ENCODE data around the gene NCKAP5.

NCKAP5 gene

DNA sequence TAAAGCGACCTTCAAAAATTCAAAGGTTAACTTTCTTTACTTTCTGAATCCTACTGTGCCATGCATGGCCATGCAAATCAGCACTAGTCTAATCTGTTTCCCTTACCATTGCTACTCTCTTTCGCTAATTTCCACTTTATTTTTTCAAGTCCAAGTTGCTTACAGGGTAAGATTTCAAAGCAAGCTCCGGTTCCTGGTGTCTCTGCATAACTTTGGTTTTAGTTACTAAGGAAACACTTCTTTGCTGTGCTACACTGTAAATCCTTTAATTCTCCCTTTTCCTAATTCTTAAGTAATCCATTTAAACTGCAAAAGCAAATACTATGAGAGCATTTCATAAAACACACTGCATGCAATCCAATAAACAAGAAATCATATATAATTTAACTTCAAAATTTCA is 514.7 kb downstream of the NCKAP5 start:
- DNase-seq: no peak

DNA sequence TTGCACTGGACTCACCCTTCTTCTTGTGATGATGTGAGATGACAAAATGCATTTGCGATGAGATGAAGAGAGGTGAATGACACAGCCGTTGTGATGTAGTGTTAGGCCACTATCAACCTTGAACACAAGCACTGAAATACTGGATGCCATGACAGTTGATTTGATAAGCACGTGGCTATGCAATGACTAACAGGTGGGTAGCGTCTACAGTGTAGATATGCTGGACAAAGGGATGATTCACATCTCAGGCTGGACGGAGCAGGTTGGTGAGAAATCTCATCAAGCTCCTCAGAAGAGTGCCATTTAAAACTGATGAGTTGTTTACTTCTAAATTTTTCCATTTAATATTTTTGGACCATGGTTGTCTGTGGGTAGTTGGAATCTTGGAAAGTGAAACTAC is 522.5 kb downstream of the NCKAP5 start:
- DNase-seq: no peak

DNA sequence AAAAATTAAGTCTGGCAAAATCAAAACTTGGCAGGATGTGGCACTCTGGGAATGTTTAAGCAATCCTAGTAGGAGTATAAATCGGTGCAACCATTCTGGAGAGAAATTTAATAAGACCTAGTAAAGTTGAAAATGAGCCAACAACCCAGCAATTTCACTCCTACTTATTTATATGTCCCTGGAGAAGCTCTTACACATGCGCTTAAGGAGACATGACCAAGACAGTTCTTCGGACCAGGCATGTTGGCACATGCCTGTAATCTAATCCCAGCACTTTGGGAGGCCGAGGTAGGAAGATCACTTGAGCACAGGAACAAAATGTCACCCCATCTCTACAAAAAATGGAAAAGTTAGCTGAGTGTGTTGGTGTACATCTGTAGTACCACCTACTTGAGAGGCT is 523.7 kb downstream of the NCKAP5 start:
- DNase-seq: no peak

DNA sequence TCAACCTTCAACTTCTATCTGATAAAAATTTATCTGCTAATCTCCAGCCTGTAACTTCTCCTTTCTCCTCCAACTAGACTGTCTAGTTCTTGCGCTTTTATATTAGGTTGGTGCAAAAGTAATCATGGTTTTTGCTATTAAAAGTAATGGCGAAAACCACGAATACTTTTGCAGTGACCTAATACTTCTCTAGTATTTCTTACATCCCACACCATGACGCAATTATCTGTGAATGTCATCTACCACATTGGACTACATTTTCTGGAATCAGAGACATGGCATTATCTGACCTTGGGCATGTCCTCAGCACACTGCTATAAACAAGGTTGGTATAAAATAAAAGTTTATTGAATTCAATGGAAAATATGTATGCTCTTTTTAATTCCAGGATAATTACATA is 528.1 kb downstream of the NCKAP5 start:
- DNase-seq: no peak

DNA sequence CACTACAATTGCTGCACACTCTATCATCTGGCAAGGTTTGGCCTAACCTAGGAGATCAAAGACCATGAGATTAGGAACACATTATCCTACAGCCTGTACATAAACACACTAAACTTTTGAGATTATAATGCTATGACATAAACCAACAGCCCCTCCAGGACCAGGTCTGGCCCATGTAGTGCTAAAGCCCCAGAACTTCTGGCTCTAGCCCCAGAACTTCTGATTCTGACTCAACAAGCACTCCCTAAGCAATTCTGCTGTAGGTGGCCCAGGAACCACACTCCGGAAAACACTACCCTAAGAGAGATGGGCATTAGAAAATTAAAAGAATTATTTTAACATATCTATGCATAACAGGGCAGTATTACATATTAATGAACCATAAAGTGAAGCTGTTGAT is 528.7 kb downstream of the NCKAP5 start:
- no peak for DNase-seq

DNA sequence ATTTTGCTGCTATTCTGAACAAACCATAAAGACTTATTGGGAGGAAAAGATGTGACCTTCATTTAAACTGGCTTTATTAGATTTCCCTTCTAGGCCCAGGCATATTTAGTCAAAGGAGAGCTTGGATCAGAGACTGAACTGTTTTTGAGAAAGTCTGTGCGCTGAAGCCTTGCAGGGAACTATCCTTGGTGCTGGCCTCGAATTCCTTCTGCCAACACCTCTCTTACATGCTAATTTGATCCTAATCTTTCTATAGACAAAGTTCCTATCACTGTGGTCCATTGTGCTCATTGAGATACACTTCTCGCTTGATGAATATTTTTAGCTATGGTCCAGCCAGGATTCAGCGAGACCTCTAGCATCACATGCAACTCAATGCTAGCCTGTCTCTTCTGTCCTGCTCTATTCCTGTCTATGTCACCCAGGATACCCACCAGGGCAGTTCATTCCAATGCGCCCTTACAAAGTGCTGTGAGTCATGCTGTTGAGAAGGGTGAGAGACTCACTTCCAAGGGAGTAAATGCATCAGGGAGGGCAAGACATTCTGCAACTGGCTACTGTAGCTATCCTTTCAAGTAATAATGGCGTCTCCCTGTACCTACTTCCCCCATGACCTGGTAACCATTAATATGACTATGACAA is 541.6 kb downstream of the NCKAP5 start:
- DNase-seq: no peak

DNA sequence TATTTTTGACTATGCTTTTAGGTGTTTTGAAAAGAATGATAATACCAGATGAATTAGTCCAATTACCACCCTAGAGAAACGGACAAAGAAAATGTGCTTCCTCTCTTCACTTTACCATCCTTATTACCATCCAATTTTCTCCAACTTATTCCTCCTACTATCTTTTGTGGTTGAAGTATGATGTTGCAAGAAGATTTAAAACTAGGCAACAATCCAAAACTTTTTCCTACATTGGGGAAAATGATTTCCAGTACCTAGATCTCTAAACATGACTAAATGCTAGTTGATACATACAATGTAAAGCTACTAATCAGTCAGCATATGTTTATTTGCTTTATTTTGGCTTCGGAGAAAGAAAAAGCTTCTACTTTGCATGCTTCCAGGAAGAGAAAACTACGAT is 543.3 kb downstream of the NCKAP5 start:
- DNase-seq: no peak

DNA sequence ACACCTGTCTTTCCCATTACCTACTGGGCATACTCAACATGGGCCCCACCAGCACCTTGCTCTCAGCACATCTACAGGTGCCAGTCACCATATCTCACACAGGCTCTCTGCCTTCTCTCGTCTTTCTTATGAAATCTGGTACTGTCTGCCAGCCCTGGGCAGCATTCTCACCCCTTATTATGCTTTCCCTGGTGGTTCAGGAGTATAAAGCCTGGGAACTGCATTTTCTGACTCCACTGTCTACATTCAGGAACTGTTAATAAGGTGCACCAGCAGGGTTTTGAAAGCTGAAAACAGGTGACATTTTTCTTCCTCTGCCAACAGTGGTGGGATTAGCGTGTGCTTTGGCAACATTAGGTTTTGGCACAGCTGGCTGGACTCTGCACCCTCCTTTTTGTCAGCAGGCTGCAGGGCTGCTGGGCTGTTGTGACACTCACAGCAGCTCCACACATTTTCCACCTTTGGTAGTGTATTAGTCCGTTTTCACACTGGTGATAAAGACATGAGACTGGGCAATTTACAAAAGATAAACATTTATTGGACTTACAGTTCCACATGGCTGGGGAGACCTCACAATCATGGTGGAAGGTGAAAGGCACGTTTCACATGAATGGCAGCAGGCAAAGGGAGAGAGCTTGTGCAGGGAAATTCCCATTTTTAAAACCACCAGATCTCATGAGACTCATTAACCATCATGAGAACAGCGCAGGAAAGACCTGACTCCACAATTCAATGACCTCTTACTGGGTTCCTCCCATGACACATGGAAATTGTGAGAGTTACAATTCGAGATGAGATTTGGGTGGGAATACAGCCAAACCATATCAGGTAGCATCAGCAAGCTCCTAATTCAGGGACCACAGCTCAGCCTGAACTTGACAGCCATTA is 555.2 kb downstream of the NCKAP5 start:
- no peak for DNase-seq

DNA sequence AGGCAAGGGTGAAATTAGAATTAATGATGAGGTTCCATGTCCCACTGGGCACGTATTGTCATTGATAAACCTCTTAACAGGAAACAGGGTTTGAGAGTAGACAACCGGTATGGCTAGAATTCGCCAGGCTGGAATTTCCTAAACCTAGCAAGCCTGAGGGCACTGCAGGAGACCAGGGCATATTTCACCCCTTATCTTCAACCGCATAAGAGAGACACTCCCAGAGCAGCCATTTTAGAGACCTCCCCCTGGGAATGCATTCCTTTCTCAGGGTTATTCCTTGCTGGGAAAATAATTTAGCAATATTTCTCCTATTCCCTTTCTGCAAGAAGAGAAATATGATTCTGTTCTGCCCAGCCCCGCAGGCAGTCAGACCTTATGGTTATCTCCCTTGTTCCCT is 563.6 kb downstream of the NCKAP5 start:
- DNase-seq: no peak

DNA sequence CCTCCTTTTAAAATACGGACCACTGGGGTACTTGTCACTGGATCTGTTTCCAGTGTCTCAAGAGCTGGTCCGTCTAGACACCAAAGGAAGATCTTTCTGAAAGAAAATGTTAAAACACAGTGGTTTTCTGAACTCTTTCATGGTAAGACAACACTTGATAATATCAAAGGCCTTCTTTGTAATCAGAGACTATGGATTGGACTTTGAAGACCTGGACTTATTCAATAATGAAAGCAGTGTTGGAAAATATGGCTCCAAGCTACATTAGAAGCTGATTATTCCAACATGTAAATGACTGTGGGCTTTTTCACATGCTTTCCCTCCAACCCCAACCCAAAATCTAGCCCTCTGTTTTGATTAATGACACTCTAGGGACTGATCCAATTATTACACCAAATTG is 568.8 kb downstream of the NCKAP5 start:
- no peak for DNase-seq

DNA sequence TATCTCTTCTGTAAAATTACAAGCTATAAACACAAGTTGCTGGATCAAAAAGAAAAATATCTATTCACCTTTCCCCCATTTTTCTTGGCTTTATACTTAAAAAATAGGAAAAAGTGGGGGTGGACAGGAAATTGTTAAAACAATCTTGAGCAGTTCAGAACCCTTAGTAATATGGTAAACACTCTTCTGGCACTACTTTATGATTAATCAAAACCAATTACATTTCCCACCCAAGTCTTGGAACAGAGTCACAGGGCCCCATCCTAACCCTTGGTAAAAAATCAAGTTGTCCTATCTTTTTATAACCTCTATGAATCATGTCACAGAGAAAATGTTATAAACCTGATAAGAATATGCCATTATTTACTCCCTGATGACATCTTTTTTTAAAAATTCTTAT is 570.0 kb downstream of the NCKAP5 start:
- DNase-seq: no peak

DNA sequence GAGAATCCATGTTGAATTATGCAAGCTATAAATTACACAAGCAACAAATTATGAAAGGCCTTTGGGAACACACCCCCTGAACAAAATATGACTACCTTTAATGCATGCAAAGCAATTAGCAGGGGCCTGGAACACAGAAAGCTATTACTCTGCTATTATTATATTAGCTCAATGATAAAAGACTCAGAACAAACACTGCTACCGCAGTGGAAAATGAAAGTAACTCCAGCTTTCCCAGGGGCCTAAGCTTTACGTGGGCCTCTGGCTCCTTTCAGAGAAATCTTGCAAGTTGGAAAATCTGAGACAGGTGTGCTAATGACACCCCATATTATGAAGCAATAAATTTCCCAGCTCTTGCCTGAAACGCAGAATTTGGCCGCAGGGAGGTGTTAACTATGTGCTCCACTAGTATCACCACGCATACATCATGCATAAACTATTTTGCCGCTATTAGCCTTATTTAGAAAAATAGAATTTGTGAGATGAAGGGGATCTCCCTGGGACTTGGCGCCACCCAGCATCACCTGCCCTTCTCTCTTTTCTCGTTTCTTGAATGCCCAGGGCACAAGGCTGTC is 576.7 kb downstream of the NCKAP5 start:
- DNase-seq: no peak

DNA sequence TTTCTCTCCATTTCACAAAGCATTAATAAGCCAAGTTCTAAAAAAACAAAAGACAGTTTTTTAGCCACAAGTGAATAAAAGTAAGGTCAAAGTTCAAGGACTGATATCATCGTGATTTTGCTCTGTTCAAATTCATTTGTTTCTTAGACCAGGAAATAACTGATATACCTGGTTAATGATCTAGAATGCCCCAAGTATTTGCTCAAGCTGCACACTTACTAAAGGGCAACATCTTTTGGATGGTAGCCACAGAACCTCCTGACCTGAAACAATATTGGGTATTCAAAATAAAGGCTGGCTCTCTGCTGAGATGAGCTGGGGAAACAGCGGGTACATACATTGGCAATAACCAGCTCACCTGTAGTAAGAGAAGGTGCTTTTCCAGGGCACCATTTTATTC is 583.5 kb downstream of the NCKAP5 start:
- no peak for DNase-seq

DNA sequence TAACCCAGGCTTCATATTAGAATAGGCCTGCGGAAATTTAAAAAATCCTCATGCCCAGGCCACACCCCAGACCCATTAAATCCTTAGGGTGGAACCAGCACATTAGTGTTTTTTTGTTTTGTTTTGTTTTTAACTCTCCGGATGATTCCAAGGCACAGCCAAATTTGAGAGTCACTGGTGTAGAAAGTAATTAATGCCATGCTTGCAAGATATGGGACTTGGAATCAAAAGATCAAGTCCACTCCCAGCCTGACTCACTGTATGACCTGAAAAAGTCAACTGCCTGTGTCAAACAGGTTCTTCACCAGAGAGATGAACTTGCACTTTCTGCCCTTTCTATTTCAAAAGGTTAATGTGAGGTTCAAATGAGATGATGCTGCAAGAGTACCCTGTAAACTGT is 588.0 kb downstream of the NCKAP5 start:
- DNase-seq: no peak

DNA sequence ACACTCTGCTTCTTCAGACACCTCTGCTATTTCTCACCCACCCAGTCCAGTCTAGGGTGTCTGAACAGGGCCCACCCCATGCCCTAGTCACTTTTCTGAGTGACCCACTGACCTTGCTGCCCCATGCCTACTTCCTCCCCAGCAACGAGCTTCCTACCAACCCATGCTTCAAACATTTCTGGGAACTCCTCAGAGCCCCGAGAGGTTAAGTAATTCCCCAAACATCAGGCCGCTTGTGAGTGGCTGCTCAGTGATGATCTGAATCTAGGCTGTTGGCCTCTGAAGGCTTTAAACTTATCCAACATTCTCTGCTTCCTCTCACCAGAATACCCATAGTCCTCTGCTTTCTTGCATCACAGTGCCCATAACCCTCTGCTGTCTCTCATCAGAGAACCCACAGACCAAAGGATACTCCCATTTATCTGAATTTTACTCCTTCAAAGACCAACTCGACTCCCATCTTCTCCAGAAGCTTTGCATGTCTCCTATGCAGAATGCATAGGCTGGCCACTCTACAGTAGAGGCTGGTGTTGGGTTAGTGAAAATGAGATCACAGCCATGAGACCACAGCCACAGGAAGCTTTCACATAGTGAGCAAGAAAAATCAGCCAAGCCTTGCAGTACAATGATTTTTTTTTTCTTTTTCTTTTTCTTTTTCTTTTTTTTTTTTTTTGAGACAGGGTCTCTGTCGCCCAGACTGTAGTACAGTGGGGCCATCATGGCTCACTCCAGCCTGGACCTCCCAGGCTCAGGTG is 588.7 kb downstream of the NCKAP5 start:
- no peak for DNase-seq

DNA sequence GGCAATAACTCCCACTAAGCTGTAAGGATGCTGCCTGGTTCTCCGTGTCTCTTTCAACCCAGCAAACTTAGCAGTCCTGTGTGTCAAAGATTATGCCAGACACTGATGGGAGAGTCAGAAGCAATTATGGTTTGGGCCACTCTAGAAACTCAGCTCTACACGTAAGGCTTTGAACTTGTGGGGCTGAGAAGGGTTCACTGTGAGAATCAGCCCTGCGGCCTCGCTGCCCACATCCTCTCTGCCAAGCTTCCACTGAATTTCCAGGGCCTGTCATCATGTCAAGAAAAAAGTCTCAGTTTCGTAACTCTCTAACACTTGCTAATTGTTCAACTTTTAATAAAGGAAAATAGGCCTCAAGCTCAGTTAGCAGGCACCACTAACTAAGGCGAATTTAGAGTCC is 589.4 kb downstream of the NCKAP5 start:
- no peak for DNase-seq

DNA sequence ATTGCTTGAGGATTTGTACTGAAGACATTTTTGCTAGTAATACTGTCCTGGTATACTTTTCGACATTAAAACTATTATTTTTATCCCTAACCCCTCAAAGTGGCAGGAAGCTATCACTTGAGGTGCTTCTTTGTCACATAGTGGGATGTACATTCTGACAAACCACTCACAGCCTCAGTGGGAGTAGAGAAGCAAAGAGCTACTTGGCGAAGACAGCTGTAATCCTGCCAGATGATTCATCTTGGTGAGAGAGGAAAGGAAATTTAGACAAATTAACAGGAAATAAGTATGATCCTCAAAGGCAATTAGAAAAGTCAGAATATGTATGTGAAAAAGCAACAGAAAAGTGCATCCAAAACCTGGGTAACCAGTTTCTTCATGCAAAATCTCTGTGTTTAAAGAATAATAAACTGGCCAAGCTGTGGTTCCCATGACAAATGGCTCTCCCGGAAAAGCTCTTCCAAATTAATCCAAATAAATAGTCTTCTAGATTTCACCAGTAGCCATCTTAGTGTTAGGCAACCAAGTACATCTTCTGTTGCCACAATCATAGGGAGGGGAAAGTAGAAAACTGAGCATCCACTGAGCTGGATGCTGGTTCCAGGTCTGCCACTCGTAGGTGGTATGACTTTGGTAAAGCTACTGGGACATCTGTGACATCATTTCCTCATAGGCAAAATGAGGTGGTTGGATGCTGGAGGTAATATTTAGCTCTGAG is 590.3 kb downstream of the NCKAP5 start:
- DNase-seq: no peak

DNA sequence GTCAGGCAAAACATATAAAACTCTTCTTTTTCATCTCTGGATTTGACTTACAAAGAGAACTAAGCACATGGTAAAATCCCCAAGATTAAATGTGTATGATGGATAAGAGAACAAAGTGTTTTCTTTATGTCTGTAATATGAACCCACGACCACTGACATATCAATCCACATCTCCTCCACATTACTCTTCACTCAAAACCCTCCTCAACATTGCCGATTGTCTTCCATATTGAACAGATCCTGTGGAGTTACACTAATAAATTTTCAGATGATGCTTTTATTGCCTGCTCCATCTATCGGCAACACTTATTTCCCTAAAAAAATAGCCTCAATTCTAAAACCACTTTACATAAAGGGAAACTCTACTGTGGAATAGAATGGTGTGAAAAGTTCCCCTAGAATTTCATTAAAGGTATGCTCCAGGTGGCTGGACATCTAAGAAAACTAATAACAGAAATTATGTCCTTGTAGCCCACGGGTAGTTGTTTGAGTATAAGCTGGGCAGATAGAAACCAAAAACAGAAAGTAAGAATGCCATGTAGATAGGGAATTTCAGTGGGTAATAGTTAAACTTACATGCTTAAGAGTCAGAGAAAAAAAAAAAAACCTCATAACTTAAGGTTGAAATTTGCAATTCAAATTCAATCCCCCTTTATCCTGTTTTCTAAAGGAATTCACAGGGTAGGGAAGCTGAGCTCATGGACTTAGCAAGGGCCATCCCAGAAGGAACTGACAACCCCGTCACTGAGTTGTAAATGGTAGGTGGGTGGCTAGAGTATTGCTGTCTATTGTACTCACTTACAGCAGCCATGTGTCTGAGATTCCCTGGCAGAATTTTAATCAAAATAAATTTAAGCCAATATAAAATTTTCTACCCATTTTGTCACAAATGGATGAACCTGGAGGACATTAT is 592.8 kb downstream of the NCKAP5 start:
- DNase-seq: no peak

DNA sequence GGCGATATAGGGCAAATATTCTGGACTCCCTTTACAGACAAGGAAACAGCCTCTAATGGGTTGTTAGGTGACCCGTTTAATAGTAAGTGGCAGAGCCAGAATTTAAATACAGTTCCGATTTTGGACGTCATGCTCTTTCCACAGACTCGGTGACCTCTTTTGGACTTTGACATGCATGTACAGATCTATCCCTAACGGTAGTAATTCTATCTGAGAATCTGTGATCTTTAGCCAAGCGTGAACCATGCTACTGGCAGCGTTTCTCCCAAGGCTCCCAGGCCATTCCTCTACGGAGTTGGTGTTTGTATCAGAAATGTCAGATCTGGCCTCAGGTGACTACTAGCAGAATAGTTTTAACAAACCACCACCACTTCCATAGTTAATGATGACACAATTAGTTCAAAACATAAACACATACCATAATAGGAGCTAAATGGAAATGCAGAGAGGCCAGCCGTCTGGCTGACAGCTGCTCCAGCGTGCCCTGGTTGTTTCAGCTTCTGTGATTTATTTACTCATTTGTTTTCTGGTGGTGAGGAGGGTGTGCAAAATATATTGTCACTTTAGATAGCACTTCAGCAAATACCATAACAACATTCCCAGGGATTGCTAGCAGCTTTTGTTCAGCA is 593.7 kb downstream of the NCKAP5 start:
- DNase-seq: no peak

DNA sequence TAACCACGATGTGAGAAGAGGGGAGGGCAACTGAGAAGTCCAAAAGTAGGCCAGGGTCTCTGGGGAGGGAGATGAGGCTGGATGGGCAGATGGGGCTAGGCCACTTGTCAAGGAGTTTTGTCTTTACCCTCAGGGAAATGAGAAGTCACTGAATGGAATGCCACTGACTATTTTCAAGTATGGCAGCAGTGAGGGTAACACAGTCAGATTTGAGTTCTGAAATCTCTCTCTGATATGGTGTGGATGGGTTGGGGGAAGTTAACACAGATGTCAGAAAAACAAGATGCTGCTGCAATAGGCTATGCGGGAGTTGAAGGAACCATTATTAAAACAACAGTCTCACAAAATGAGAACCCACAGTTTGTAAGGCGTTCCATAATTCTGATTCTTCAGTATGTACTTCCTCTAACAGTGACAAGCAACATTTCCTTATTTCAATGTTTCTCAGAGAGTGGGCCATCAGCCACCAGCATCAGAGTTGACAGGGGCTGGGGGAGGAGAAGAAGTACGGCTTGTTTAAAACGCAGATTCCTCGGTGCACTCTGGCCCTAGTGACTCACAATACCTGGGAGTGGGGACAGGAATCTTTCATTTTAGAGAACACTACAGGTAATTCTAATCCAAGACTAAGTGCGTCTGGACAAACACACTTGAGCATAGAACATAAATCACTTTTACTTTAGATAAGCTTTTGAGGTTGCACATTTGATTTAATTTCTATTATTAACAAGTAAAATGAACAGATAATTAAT is 596.8 kb downstream of the NCKAP5 start:
- DNase-seq: no peak
